HG03039 (cell line): ENCODE data around the gene TCAP.
"Not testable (repeated sequence)": the region's sequence is repeated elsewhere in the genome, so short reads cannot be mapped to it uniquely, and the experiment has no call there.

Experiments
- ATAC-seq: cut with Tn5 transposase; IDR thresholded peaks from one replicate; pipeline ENCODE4 v1.9.1; 2021; ENCODE audit warnings: mild to moderate bottlenecking, moderate library complexity; ENCODE audit not compliant: unreplicated experiment

TCAP gene

DNA sequence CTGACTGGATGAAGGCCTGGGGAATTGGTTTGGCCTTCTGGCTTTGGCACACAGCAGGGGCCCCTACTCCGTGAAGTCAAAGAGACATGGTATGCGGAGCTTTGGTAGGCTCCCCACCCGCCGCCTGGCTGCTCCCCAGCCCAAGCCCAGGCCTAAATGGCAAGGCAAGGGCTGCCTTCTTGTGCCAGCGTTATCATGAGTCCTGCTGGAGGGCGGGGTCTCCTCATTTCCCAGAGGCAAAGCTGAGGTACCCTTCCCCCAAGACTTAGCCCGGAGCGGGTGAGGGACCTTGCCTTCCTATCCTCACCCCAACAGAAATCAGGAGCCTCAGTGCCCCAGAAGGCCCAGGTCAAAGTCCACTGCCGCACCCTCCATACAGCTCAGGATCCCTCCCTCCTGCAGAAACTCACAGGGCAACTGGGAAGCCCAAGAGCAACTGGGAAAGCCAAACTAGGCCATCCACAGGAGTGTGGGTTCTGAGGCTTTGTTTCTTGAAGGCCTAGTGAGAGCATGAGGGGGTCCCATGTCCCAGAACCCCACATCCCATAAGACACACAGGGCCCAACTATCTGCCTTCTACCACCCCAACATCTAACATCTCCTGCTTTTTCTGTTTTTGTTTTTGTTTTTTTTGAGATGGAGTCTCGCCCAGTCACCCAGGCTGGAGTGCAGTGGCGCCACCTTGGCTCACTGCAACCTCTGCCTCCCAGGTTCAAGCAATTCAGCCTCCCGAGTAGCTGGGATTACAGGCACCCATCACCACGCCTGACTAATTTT, 13.4 kb downstream of the TCAP start:
- no peak for ATAC-seq

- no peak for ATAC-seq
Observed at GRCh38 chr17:39679521-39680192, 14.5 kb downstream of the TCAP start.

DNA sequence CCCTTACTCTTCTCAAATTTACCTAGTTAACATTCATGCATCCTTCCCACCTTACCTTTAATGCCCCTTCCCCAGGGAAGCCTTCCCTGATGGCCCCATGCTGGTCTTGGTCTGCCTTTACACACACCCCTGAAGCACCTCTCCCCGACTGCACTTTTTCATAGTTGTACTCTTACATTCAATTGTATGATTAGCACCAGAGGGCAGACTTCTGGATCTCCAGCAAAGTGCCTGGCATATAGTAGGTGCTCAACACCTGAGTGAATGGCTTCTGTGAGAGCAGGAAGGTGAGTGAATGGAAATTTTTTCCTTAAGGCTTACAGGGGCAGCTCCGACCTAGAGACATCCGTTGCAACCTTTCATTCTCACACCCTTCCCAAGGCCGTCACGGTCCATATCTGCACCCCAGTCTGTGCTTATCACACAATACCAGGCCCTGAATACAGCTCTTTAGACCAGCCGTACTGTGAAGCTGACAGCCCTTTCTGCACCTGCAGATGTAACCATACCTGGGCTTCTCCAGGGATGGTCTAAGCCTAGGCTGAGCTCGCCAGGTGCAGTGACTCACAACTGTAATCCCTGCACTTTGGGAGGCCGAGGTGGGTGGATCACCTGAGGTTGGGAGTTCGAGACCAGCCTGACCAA, 18.3 kb downstream of the TCAP start:
- ATAC-seq, result no peak

GRCh38 chr17:39684369-39685192, 19.4 kb downstream of the TCAP start:
- ATAC-seq, result no peak

DNA sequence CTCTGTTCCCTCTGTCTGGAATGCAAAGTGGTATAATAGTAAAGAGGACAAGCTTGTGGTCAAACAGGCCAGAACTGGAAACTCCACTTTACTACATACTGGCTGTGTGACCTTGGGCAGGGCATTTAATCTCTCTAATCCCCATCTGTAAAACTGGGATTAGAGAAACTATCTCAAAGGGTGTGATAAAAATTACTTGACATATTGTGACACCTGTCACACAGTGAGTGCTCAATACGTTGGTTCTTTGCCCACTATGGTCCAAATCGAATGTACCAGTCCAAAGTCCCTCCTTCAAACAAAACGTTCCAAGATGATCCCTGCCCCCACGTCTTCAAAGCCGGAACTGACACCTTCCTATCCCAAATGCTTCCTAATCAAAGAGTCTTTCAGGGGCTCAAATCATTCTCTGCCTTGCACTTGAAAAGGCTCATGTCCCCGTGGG, 22.0 kb downstream of the TCAP start:
- ATAC-seq, result no peak

DNA sequence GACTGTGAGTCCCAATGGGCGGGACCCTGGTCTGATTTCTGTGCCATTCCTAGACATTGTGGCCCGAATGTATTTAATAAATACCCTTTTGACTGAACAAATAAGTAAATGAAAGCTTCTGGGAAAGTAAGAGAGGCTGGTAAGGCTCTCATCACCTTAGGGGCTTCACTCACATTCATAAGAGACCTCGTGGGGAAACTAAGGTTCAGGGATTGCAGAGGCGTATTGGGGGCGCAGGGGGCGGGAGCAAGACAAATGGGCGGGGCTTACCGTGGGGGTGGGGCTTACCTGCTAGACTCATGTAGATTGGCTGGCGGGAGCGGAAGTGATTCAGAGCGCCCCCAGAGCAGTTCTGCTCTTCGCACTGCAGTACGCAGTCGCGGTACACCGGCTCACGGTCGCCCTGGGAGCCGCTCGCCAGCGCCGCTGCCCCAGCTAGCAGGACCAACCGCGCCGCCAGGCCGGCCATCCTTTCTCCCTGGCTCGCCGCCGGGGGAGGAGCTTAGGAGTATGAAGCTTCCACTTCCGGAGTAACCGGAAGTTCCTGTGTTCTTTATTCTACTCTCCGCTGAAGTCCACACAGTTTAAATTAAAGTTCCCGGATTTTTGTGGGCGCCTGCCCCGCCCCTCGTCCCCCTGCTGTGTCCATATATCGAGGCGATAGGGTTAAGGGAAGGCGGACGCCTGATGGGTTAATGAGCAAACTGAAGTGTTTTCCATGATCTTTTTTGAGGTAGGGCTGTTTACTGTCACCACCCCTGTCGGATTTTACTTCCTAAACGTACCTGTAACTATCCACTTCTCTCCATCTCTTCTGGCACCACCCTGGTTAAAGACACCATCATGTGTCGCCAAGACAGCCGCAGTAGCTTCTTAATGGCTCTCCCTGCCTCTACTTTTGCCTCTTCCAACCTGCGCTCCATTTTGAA, 22.7 kb downstream of the TCAP start, which contains the start of gene PGAP3:
TSS of gene PGAP3 (minus strand) at position 512 of the 929 bp plus-strand sequence. CDS start at position 469, 43 bp downstream.
- peak; percentile 81 for ATAC-seq

GRCh38 chr17:39688475-39688835, 23.3 kb downstream of the TCAP start:
- no peak for ATAC-seq

GRCh38 chr17:39688945-39689344, 23.8 kb downstream of the TCAP start:
- no peak for ATAC-seq

DNA sequence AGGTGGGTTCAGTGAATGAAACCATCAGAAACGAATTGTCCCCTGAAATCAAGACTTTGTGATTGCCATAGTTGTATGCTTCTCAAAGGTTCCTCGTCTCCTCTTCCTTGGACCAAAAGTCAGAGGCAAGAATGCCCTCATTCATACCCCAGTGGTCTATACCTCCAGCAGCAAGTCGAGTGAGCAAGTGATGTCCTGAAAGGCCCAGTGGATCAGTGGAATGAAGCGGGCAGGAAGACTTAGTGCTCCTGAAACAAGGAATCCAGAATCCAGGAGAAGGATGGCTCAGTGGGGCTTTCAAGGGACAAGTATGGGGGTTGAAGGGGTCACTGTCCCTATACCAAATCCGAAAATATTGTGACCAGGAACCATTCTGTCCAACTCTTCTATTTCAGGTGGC, 29.4 kb downstream of the TCAP start:
- no peak for ATAC-seq

- no peak for ATAC-seq
Observed at GRCh38 chr17:39695089-39695474, 29.9 kb downstream of the TCAP start.

DNA sequence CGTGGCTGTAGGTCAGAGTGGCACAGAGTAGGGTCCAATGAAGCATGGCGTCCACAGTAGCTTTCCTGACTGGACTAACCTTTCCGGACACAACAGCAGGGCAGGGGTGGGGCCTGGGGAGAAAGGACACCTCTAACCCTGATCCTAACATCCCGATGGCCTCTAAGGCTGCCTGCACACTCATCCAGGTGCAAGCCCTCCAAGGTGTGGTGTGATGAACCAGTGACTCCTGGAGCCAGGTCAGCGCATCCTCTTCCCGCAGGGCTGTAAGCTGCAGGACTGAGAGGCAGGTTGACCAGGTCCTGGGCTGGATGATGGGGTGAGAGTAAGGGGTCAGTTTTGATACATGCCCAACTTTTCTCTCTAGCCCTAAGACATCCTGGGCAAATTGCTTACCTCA, 31.6 kb downstream of the TCAP start:
- ATAC-seq, result no peak

DNA sequence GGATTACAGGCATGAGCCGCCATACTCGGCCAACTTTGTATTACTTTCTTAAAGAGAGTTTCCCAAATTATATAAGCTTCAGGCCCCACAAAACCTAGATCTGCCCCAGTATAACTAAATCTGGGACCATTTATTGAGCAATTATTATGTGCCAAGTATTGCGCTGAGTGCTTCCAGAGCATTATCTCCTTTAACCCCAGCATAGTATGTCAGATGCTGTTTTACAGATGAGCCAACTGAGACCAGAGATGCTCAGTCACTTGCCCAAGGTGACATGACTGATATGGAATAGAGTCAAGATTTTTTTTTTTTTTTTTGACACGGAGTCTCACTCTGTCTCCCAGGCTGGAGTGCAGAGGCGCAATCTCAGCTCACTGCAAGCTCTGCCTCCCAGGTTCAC, 32.8 kb downstream of the TCAP start:
- no peak for ATAC-seq

GRCh38 chr17:39699157-39699817, 34.1 kb downstream of the TCAP start:
- not testable (repeated sequence) for ATAC-seq

- ATAC-seq, result no peak
Observed at GRCh38 chr17:39699818-39700147, 34.6 kb downstream of the TCAP start, which contains the start of gene ERBB2. ERBB2 (plus strand) TSS chr17:39700064; CDS start chr17:39700239, 175 bp downstream.

DNA sequence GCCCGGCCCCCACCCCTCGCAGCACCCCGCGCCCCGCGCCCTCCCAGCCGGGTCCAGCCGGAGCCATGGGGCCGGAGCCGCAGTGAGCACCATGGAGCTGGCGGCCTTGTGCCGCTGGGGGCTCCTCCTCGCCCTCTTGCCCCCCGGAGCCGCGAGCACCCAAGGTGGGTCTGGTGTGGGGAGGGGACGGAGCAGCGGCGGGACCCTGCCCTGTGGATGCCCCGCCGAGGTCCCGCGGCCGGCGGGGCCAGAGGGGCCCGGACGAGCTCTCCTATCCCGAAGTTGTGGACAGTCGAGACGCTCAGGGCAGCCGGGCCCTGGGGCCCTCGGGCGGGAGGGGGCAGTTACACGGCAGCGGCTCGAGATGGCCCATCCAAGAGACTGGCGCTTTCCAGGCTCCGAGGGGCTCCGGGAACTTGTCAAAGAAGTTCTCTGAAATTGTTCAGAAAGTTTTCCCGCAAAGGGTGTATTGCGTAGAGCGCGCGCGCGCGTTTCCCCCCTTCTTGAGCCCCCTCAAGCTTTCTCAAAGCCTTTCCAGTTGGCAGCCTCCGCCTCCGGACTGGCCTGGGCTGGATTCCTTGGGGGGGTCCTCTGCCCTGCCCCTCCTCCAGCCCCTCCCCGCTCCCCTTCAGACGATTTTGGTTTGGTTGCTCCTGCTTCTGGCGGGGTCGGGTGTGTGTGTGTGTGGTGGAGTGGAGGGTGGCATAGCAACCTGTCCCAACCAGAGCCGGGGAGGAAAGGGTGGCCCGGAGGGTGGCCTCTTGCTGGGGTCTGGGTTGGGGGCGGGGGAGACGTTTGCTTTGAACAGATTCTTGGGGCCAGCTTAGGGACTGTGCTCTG, 35.2 kb downstream of the TCAP start:
- no peak for ATAC-seq

GRCh38 chr17:39701012-39701783, 36.0 kb downstream of the TCAP start:
- ATAC-seq, result no peak

DNA sequence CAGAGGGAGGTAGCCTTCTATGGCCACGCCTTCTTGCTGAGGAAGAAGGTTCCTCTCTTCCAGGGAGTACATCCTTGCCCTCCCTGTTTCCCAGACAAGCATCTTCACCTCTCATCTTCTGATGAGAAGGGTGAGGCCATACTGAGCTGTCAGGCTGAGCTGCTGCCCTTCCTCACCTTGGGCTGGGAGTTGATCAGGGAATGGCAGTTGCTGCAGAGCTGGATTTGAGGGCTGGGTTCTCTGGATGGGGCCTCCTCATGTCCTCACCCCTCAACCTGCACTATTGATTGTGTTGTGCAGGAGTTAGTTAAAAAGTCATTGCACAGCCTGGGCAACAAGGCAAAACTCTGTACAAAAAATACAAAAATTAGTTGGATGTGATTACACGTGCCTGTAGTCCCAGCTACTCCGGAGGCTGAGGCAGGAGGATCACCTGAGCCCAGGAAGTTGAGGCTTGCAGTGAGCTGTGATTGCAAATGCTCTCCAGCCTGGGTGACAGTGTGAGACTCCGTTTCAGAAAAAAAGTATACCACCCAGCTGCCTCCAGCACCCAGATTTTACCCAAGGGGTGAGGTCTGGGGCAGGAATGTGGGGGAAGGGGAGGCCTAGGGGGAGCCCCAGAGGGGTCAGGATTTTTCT, 36.8 kb downstream of the TCAP start:
- ATAC-seq, result no peak
